Transverse colon (tissue), 3 donors: ENCODE measurements around the gene GJA5.

Experiments
- CTCF ChIP-seq, 5 experiments: fragments of 200-600 bp in 3 of 5; fragments of 450-650 bp in 2 of 5; sonication (generic) in 3 of 5; IDR thresholded peaks; 1 replicate in 2 of 5; 2 replicates in 3 of 5; pipeline ENCODE4 v1.5.1; 2016 to 2017; ENCODE audit warnings: antibody characterized with exemption in 5 of 5, inconsistent platforms in 3 of 5, mild to moderate bottlenecking in 2 of 5, moderate library complexity in 1 of 5
- POLR2A ChIP-seq: fragments of 450-650 bp; IDR thresholded peaks from one replicate; pipeline ENCODE4 v1.6.1; 2016; ENCODE audit warnings: antibody characterized with exemption, mild to moderate bottlenecking, moderate library complexity

DNA sequence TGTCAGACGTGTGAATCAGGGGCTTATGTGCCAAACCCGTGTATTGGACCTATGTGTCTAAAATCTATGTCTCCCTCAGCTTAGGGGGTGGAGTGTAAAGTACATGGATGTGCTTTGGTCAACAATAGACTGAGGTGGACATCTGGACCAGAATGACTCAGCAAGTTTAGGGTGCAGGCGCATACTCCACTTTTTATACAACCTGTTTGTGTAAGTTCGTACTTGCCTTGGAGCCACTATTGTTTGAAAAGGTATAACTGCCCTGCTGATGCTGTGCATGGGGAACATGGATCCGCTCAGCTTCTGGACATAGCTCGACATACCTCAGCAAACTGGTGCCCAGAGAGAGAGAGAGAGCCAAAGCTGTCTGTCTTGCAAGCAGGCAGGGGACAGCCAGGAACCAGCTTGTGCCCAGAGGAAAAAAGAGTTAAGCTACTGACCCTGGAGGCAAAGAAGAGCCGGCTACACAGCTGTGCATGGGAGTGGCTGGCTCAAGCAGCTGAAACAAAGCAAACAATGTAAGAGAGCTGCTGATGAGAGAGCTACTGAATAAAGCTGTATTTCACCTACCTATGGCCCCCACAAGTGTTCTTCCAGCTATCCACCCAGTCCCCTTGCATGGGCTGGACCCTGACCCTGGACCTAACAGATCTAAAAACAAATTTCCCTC lies 41.2 kb downstream of the GJA5 start:
- TF ChIP-seq CTCF (IDR thresholded peaks at IDR 0.05), result no peak
- TF ChIP-seq POLR2A, result no peak
